Cardiac muscle cell (in vitro differentiated cells and primary cell): ENCODE data around the gene ACP6. TPM values are rescaled to one million over a fixed set of nuclear protein-coding genes. Genes with fewer than 3 reads are reported as not detected.

Experiments
- DNase-seq, 2 donors: peaks; one replicate each; pipeline versions ENCODE4 v3.0.0 to v3.0.0-alpha.2; 2010 to 2017; ENCODE audit warnings: low read depth in 1 of 2, low spot score in 1 of 2
- H3K27ac ChIP-seq: fragments of 200-600 bp; sonication (generic); 2 replicates; pipeline ENCODE4 v1.5.1; 2016
- H3K27me3 ChIP-seq: fragments of 200-600 bp; sonication (generic); 2 replicates; pipeline ENCODE4 v1.6.0; 2016; ENCODE audit warnings: control low read depth
- H3K36me3 ChIP-seq: fragments of 200-600 bp; sonication (generic); 2 replicates; pipeline ENCODE4 v1.5.1; 2016; ENCODE audit warnings: control low read depth
- H3K4me1 ChIP-seq: fragments of 200-600 bp; sonication (generic); 2 replicates; pipeline ENCODE4 v1.8.1; 2017; ENCODE audit warnings: low read depth, mild to moderate bottlenecking, mixed run types
- H3K4me3 ChIP-seq: fragments of 200-600 bp; sonication (generic); 2 replicates; pipeline ENCODE4 v1.5.1; 2016; ENCODE audit warnings: mild to moderate bottlenecking
- H3K9me3 ChIP-seq: fragments of 200-600 bp; sonication (generic); 2 replicates; pipeline ENCODE4 v1.5.1; 2017; ENCODE audit warnings: low read depth, mild to moderate bottlenecking, control low read depth
- CTCF ChIP-seq: IDR thresholded peaks from 2 replicates; pipeline ENCODE4 v1.5.1; 2012; ENCODE audit warnings: low read depth, mild to moderate bottlenecking, low read length
- polyA plus RNA-seq: library from polyadenylated mRNA; unstranded; fragments of >200 nt; fragmentation: Nextera tagmentation; extraction: Ambion mirVana; gene quantifications from 2 replicates; pipeline ENCODE4 v1.2.1, GENCODE V29; 2016
- total RNA-seq: library from RNA; depleted of rRNA; stranded (reverse); fragments of >200 nt; gene quantifications from 2 replicates; pipeline ENCODE4 v1.2.3, GENCODE V29; 2016

The ACP6 gene
- total and polyA plus RNA-seq, 2 experiments from 2014 or later, result 45.7 to 73.9 TPM

GRCh38 chr1:147631839-147632238 lies 38.5 kb downstream of the ACP6 start:
- Histone ChIP-seq H3K4me3 (no peak overlapping the region), H3K36me3 (peaks cover 8% of the 10 kb centered on the region), H3K27me3 (no peaks in the 10 kb centered on the region), H3K27ac (no peak overlapping the region), H3K4me1 (no peaks in the 10 kb centered on the region), H3K9me3 (no peaks in the 10 kb centered on the region)
- no peak for DNase-seq
- TF ChIP-seq CTCF, result no peak

GRCh38 chr1:147630447-147630846 lies 39.9 kb downstream of the ACP6 start:
- Histone ChIP-seq H3K27ac (peak overlapping the region; percentile 29), H3K4me1 (no peaks in the 10 kb centered on the region), H3K36me3 (peaks cover 8% of the 10 kb centered on the region), H3K9me3 (no peaks in the 10 kb centered on the region), H3K4me3 (no peak overlapping the region), H3K27me3 (no peaks in the 10 kb centered on the region)
- TF ChIP-seq CTCF, result no peak
- no peak for DNase-seq

- DNase-seq, result no peak
- Histone ChIP-seq H3K27ac (peak overlapping the region; percentile 29), H3K27me3 (no peaks in the 10 kb centered on the region), H3K36me3 (peaks cover 8% of the 10 kb centered on the region), H3K4me1 (no peaks in the 10 kb centered on the region), H3K4me3 (no peak overlapping the region), H3K9me3 (no peaks in the 10 kb centered on the region)
- TF ChIP-seq CTCF, result no peak
Observed at GRCh38 chr1:147630022-147630421, 40.3 kb downstream of the ACP6 start.

GRCh38 chr1:147628441-147628840 lies 41.9 kb downstream of the ACP6 start:
- H3K4me1 ChIP-seq, result no peaks in the 10 kb centered on the region
- no peaks in the 10 kb centered on the region for H3K27me3 ChIP-seq
- DNase-seq, result no peak
- H3K9me3 ChIP-seq, result no peaks in the 10 kb centered on the region
- H3K4me3 ChIP-seq, result no peak overlapping the region
- no peak overlapping the region for H3K27ac ChIP-seq
- peaks cover 17% of the 10 kb centered on the region for H3K36me3 ChIP-seq
- no peak for TF ChIP-seq CTCF

- H3K27me3 ChIP-seq, result no peaks in the 10 kb centered on the region
- DNase-seq, result peak; percentile 62 to 67
- H3K4me3 ChIP-seq, result no peak overlapping the region
- TF ChIP-seq CTCF, result peak; percentile 97
- H3K9me3 ChIP-seq, result no peaks in the 10 kb centered on the region
- H3K27ac ChIP-seq, result no peak overlapping the region
- no peaks in the 10 kb centered on the region for H3K4me1 ChIP-seq
- H3K36me3 ChIP-seq, result peaks cover 24% of the 10 kb centered on the region
Observed at GRCh38 chr1:147627435-147628110, 42.8 kb downstream of the ACP6 start.
